GM18526 (cell line): ENCODE results near the gene GCG.

Experiments
- POLR2A ChIP-seq: IDR thresholded peaks from 3 replicates; pipeline ENCODE4 v1.6.1; 2011; ENCODE audit not compliant: insufficient read length; ENCODE audit errors: extremely low read depth

GCG gene

GRCh38 chr2:162159446-162159845 lies 7.4 kb upstream of the GCG start:
- TF ChIP-seq POLR2A = no peak

- TF ChIP-seq POLR2A = no peak
Measured at GRCh38 chr2:162156149-162156548, 4.1 kb upstream of the GCG start.

- no peak for TF ChIP-seq POLR2A
Measured at GRCh38 chr2:162155093-162155492, 3.0 kb upstream of the GCG start.

GRCh38 chr2:162153608-162154224 lies 1.7 kb upstream of the GCG start:
- no peak for TF ChIP-seq POLR2A

GRCh38 chr2:162149940-162150339 lies 2.1 kb downstream of the GCG start:
- no peak for TF ChIP-seq POLR2A

- TF ChIP-seq POLR2A = no peak
Measured at GRCh38 chr2:162149466-162149865, 2.6 kb downstream of the GCG start.

GRCh38 chr2:162148956-162149355 lies 3.1 kb downstream of the GCG start:
- no peak for TF ChIP-seq POLR2A

- TF ChIP-seq POLR2A = no peak
Measured at GRCh38 chr2:162143969-162144368, 8.1 kb downstream of the GCG start.

- no peak for TF ChIP-seq POLR2A
Measured at GRCh38 chr2:162138310-162138709, 13.7 kb downstream of the GCG start.

GRCh38 chr2:162127422-162127821 lies 24.6 kb downstream of the GCG start:
- TF ChIP-seq POLR2A = no peak

GRCh38 chr2:162126527-162126926 lies 25.5 kb downstream of the GCG start:
- TF ChIP-seq POLR2A = no peak

- TF ChIP-seq POLR2A = no peak
Measured at GRCh38 chr2:162126111-162126519, 25.9 kb downstream of the GCG start.

GRCh38 chr2:162125138-162125537 lies 26.9 kb downstream of the GCG start:
- TF ChIP-seq POLR2A = no peak

GRCh38 chr2:162123806-162124758 lies 28.0 kb downstream of the GCG start:
- no peak for TF ChIP-seq POLR2A

- TF ChIP-seq POLR2A = no peak
Measured at GRCh38 chr2:162118166-162119031, 33.6 kb downstream of the GCG start.
